Astrocyte (in vitro differentiated cells and primary cell): Measurements from ENCODE around the gene NCF1.
"Not testable (repeated sequence)": the region's sequence is repeated elsewhere in the genome, so short reads cannot be mapped to it uniquely, and the experiment has no call there.

Source experiments
- CTCF ChIP-seq: IDR thresholded peaks from 2 replicates; pipeline ENCODE4 v1.5.1; 2011; ENCODE audit warnings: low read depth, mild to moderate bottlenecking, inconsistent platforms, low read length, moderate library complexity; ENCODE audit not compliant: insufficient read depth
- EZH2 ChIP-seq: IDR thresholded peaks from 2 replicates; pipeline ENCODE4 v1.6.1; 2012; ENCODE audit warnings: mild to moderate bottlenecking, low read length, inconsistent platforms; ENCODE audit not compliant: insufficient read depth

DNA sequence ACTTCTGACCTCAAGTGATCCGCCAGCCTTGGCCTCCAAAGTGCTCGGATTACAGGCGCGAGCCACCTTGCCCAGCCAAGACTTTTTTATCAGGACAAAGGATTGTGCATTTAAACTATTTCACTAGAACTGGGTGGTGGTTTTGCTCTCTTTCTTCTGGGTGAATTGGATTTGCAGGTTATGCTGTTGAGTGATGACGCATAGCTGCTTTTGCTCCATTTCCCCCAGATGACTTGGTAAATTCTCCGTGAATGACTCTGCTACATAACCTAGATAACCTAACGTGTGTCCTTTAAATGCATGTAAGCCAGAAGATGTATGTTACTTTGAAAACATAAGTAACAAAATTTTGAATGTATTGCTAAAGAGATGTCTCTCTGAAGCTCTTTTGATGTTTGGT is 15.5 kb upstream of the NCF1 start:
- not testable (repeated sequence) for TF ChIP-seq CTCF, EZH2
